ENCODE results near the gene HRC. TPM values are rescaled to one million over a fixed set of nuclear protein-coding genes. Genes with fewer than 3 reads are reported as not detected.

The HRC gene
- total RNA-seq, 4 donors from 2014 or later: 0.47 to 1.0 (median 0.53) TPM; not detected in 1

GRCh38 chr19:49151267-49152118 is 3.7 kb downstream of the HRC start:
- no peaks in the 10 kb centered on the region for H3K9me3 ChIP-seq
- H3K4me3 ChIP-seq: peak overlapping the region; percentile 69
- no peaks in the 10 kb centered on the region for H3K36me3 ChIP-seq
- no peaks in the 10 kb centered on the region for H3K27me3 ChIP-seq
- TF ChIP-seq POLR2AphosphoS5 (IDR thresholded peaks at IDR 0.05): no peak
- peak overlapping the region; percentile 84 for H3K27ac ChIP-seq
- WGBS: 4% methylated on average over 45 of the region's 45 CpGs
- H3K4me1 ChIP-seq: peaks cover 38% of the 10 kb centered on the region
- DNase-seq (ENCODE audit: low spot score in 2 of 2): peak; percentile 92

- H3K27ac ChIP-seq: peak overlapping the region; percentile 84
- TF ChIP-seq POLR2AphosphoS5 (IDR thresholded peaks at IDR 0.05): no peak
- no peak for TF ChIP-seq POLR2A (IDR thresholded peaks at IDR 0.05)
- no peak for TF ChIP-seq EP300 (IDR thresholded peaks at IDR 0.05)
- TF ChIP-seq, protein P1, sequence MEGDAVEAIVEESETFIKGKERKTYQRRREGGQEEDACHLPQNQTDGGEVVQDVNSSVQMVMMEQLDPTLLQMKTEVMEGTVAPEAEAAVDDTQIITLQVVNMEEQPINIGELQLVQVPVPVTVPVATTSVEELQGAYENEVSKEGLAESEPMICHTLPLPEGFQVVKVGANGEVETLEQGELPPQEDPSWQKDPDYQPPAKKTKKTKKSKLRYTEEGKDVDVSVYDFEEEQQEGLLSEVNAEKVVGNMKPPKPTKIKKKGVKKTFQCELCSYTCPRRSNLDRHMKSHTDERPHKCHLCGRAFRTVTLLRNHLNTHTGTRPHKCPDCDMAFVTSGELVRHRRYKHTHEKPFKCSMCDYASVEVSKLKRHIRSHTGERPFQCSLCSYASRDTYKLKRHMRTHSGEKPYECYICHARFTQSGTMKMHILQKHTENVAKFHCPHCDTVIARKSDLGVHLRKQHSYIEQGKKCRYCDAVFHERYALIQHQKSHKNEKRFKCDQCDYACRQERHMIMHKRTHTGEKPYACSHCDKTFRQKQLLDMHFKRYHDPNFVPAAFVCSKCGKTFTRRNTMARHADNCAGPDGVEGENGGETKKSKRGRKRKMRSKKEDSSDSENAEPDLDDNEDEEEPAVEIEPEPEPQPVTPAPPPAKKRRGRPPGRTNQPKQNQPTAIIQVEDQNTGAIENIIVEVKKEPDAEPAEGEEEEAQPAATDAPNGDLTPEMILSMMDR (IDR thresholded peaks at IDR 0.05): no peak
- H3K4me1 ChIP-seq: peaks cover 44% of the 10 kb centered on the region
- H3K36me3 ChIP-seq: no peaks in the 10 kb centered on the region
- H3K9me3 ChIP-seq: no peaks in the 10 kb centered on the region
- 17% methylated on average over 9 of the region's 16 CpGs for WGBS
- H3K4me3 ChIP-seq: peak overlapping the region; percentile 69
- no peak for DNase-seq (ENCODE audit: low spot score in 2 of 2)
- no peaks in the 10 kb centered on the region for H3K27me3 ChIP-seq
These were observed 4.3 kb downstream of the HRC start for GRCh38 chr19:49150944-49151243.

- WGBS: 1% methylated on average over 42 of the region's 75 CpGs
- peak; percentile 87 to 91 for DNase-seq (ENCODE audit: low spot score in 2 of 2)
These were observed 4.9 kb downstream of the HRC start for GRCh38 chr19:49150106-49150943.

DNA sequence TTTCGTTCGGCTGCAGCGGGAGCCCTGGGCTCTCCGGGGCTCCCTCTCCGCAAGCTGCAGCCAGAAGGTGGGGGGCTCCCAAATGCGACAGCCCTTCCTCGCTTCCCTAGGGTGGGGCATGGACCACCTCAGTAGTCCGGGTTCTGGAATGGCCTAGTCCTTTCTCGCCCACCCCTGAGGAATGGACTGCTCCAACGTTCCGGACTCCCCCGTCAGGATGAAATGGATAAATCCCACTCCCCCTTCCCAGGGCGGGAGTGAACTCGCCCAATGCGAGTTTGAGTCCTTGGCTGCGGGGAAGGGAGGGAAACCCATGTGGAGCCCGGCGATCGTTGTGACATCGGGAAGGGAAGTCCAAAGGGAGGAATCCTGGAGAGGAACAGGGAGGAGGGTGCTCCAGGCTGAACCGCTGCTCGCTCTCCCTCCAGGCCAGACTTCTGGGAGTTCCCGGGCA is 5.5 kb downstream of the HRC start:
- WGBS: 0% methylated on average over 8 of the region's 23 CpGs
- peak; percentile 88 to 89 for DNase-seq (ENCODE audit: low spot score in 2 of 2)
- Histone ChIP-seq H3K36me3 (no peaks in the 10 kb centered on the region), H3K4me3 (peak overlapping the region; percentile 69), H3K27ac (peak overlapping the region; percentile 84), H3K9me3 (no peaks in the 10 kb centered on the region), H3K4me1 (peaks cover 51% of the 10 kb centered on the region), H3K27me3 (no peaks in the 10 kb centered on the region)
- TF ChIP-seq, protein P1 (IDR thresholded peaks at IDR 0.05): no peak
- peak in 2 of 3 donors; percentile 40 to 51 for TF ChIP-seq POLR2AphosphoS5 (IDR thresholded peaks at IDR 0.05)

More at GRCh38 chr19:49150106-49150943, 4.9 kb downstream of the HRC start:
- Histone ChIP-seq H3K36me3 (no peaks in the 10 kb centered on the region), H3K27me3 (no peaks in the 10 kb centered on the region), H3K4me1 (peaks cover 50% of the 10 kb centered on the region), H3K27ac (peak overlapping the region; percentile 84), H3K9me3 (no peaks in the 10 kb centered on the region), H3K4me3 (peak overlapping the region; percentile 69)
- TF ChIP-seq EP300 (IDR thresholded peaks at IDR 0.05) (no peak), POLR2AphosphoS5 (IDR thresholded peaks at IDR 0.05) (peak in 1 of 3 donors; percentile 5), POLR2A (IDR thresholded peaks at IDR 0.05) (no peak)
- TF ChIP-seq, protein P1 (IDR thresholded peaks at IDR 0.05): no peak

DNA sequence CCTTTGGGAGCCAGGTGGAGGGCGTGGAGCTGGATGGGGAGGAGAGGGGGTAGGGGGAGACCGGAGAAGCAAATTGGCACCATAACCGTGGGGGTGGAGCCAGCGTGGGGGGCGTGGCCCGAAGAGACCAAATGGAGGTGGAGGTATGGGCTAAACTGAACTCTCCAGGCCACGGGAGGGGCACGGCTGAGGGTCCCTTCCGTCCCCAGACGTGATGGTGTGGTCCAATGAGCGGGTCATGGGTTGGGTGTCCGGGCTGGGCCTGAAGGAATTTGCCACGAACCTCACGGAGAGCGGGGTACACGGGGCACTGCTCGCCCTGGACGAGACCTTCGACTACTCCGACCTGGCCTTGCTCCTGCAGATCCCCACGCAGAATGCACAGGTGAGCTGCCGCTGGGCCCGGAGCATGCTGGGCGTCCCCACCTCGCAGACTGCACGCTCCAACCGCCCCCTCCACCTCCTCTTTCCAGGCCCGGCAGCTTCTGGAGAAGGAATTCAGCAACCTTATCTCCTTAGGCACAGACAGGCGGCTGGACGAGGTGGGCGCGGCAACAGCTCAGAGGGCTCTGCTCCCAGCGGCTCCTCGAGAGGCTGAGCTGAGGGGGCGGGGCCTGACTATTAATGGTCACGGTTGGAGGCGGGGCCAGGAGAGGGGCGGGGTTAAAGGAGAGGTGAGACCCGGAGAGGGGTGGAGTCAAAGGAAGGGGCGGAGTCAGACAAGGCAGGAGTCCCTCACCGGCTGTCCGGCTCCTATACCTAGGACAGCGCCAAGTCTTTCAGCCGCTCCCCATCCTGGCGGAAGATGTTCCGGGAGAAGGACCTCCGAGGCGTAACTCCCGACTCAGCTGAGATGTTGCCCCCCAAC is 6.2 kb downstream of the HRC start:
- DNase-seq (ENCODE audit: low spot score in 2 of 2): peak; percentile 98
- H3K4me3 ChIP-seq: peak overlapping the region; percentile 69
- H3K9me3 ChIP-seq: no peaks in the 10 kb centered on the region
- H3K27me3 ChIP-seq: no peaks in the 10 kb centered on the region
- peak overlapping the region; percentile 84 for H3K27ac ChIP-seq
- peaks cover 51% of the 10 kb centered on the region for H3K4me1 ChIP-seq
- no peak for TF ChIP-seq POLR2A (IDR thresholded peaks at IDR 0.05)
- TF ChIP-seq POLR2AphosphoS5 (IDR thresholded peaks at IDR 0.05): no peak
- TF ChIP-seq, protein P1 (IDR thresholded peaks at IDR 0.05): no peak
- no peak for TF ChIP-seq EP300 (IDR thresholded peaks at IDR 0.05)
- 2% methylated on average over 18 of the region's 49 CpGs for WGBS
- no peaks in the 10 kb centered on the region for H3K36me3 ChIP-seq

All from suprapubic skin (tissue), 4 donors.